Body of pancreas (tissue), 4 donors: ENCODE data around the gene COL13A1. TPM values are rescaled to one million over a fixed set of nuclear protein-coding genes. Genes with fewer than 3 reads are reported as not detected.
A peak's percentile ranks its signal among the peaks of the same experiment; 100 is the strongest.

ENCODE experiments used
- ATAC-seq: fragments of 150-250 bp; one replicate; pipeline ENCODE4 v1.9.1; 2016
- DNase-seq, 4 donors: peaks; one replicate each; pipeline ENCODE4 v3.0.0-alpha.2; 2019
- H3K27ac ChIP-seq, 4 donors: fragments of 200-600 bp; sonication (generic); 1 replicate in 3 of 4; 2 replicates in 1 of 4; pipeline versions ENCODE4 v1.5.1 to v1.6.1; 2016 to 2019; ENCODE audit warnings: mild to moderate bottlenecking in 1 of 4, mixed read lengths in 1 of 4, moderate library complexity in 1 of 4
- H3K27me3 ChIP-seq, 2 donors: fragments of 200-600 bp; sonication (generic); one replicate each; pipeline ENCODE4 v1.6.0; 2016; ENCODE audit warnings: mild to moderate bottlenecking in 1 of 2
- H3K36me3 ChIP-seq, 2 donors: fragments of 200-600 bp; sonication (generic); replicated peaks in 1 of 2; 2 replicates each; pipeline ENCODE4 v1.5.1; 2016; ENCODE audit warnings: low read depth in 2 of 2; ENCODE audit not compliant: insufficient read depth in 1 of 2
- H3K4me1 ChIP-seq: fragments of 200-600 bp; sonication (generic); one replicate; pipeline ENCODE4 v1.6.0; 2016
- H3K4me3 ChIP-seq, 2 donors: fragments of 200-600 bp; sonication (generic); 1 replicate in 1 of 2; 2 replicates in 1 of 2; pipeline ENCODE4 v1.5.1; 2016 to 2019
- H3K9me3 ChIP-seq, 3 donors: fragments of 200-600 bp; sonication (generic); 1 replicate in 2 of 3; 2 replicates in 1 of 3; pipeline ENCODE4 v1.5.1; 2016
- CTCF ChIP-seq, 7 experiments: fragments of 450-650 bp in 4 of 7; fragments of 200-600 bp in 3 of 7; sonication (generic) in 3 of 7; IDR thresholded peaks; one replicate each; pipeline ENCODE4 v1.5.1; 2016 to 2019; ENCODE audit warnings: antibody characterized with exemption in 7 of 7
- POLR2A ChIP-seq, 3 donors: fragments of 450-650 bp; IDR thresholded peaks; one replicate each; pipeline ENCODE4 v1.6.1; 2016; ENCODE audit warnings: antibody characterized with exemption in 3 of 3, mild to moderate bottlenecking in 2 of 3
- WGBS, 2 donors: methylation state at CpG; one replicate each; pipeline ENCODE4 v1.1.5; 2017; 5-methylcytosine and 5-hydroxymethylcytosine counted together
- intact Hi-C: fragments of 100-400 bp; cut with DNase I; formaldehyde crosslinking; loops from one replicate; pipeline ENCODE4 v1.15.1; 2023
- total RNA-seq, 2 donors: library from RNA; depleted of rRNA; stranded (reverse); fragments of >200 nt; gene quantifications; one replicate each; pipeline ENCODE4 v1.1.0, GENCODE V29; 2016

The COL13A1 gene
- total RNA-seq, 2 donors from 2014 or later: 2.3 TPM; not detected in 1

GRCh38 chr10:69892406-69892805 is 90.7 kb downstream of the COL13A1 start:
- H3K9me3 ChIP-seq: no peaks in the 10 kb centered on the region
- no peak overlapping the region for H3K27ac ChIP-seq
- DNase-seq (no peak), ATAC-seq (no peak)
- 76 to 85% methylated on average over 7 of the region's 7 CpGs for WGBS, 2 donors
- H3K4me1 ChIP-seq: no peaks in the 10 kb centered on the region
- H3K27me3 ChIP-seq: no peaks in the 10 kb centered on the region
- TF ChIP-seq CTCF (IDR thresholded peaks at IDR 0.05): no peak
- TF ChIP-seq POLR2A (IDR thresholded peaks at IDR 0.05): no peak
- intact Hi-C loops: no loop called here
- H3K36me3 ChIP-seq: no peaks in the 10 kb centered on the region
- no peak overlapping the region for H3K4me3 ChIP-seq

DNA sequence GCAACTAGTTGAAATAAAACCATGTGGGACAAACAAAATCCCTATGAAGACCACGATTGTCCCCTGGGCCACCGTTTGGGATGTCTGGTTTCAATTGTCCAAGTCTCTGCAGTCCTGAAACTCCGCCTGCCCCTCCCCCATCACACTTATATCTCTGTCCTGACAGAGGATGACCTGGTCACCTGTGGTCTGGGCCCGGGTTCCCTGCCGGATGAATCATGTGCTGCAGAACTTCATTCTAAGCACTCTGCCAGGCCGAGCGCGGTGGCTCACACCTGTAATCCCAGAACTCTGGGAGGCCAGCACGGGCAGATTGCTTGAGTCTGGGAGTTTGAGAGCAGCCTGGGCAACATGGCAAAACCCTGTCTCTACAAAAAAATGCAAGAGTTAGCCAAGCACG is 91.1 kb downstream of the COL13A1 start:
- TF ChIP-seq POLR2A (IDR thresholded peaks at IDR 0.05) (no peak), CTCF (IDR thresholded peaks at IDR 0.05) (no peak)
- Histone ChIP-seq H3K27ac (no peak overlapping the region), H3K4me1 (no peaks in the 10 kb centered on the region), H3K27me3 (no peaks in the 10 kb centered on the region), H3K9me3 (no peaks in the 10 kb centered on the region), H3K36me3 (no peaks in the 10 kb centered on the region), H3K4me3 (no peak overlapping the region)
- DNase-seq: no peak
- intact Hi-C loops: no loop called here
- 78 to 86% methylated on average over 9 to 10 of the region's 10 CpGs for WGBS, 2 donors
- ATAC-seq: no peak

GRCh38 chr10:69893271-69893900 is 91.7 kb downstream of the COL13A1 start:
- 61 to 62% methylated on average over 4 to 6 of the region's 6 CpGs for WGBS, 2 donors
- no peak for ATAC-seq

GRCh38 chr10:69894156-69894555 is 92.5 kb downstream of the COL13A1 start:
- WGBS, 2 donors: 67 to 92% methylated on average over 1 of the region's 1 CpG
- ATAC-seq (no peak), DNase-seq (no peak)
- intact Hi-C loops: no loop called here
- Histone ChIP-seq H3K4me1 (no peaks in the 10 kb centered on the region), H3K27me3 (no peaks in the 10 kb centered on the region), H3K27ac (no peak overlapping the region), H3K4me3 (no peak overlapping the region), H3K36me3 (no peaks in the 10 kb centered on the region), H3K9me3 (no peaks in the 10 kb centered on the region)
- TF ChIP-seq POLR2A (IDR thresholded peaks at IDR 0.05) (no peak), CTCF (IDR thresholded peaks at IDR 0.05) (no peak)

More at GRCh38 chr10:69893271-69893900, 91.7 kb downstream of the COL13A1 start:
- Histone ChIP-seq H3K4me1 (no peaks in the 10 kb centered on the region), H3K4me3 (no peak overlapping the region), H3K36me3 (no peaks in the 10 kb centered on the region), H3K9me3 (no peaks in the 10 kb centered on the region), H3K27me3 (no peaks in the 10 kb centered on the region), H3K27ac (no peak overlapping the region)
- intact Hi-C loops: no loop called here
- no peak for TF ChIP-seq CTCF (IDR thresholded peaks at IDR 0.05)
- no peak for TF ChIP-seq POLR2A (IDR thresholded peaks at IDR 0.05)
- DNase-seq: peak in 1 of 4 donors; percentile 27

- no peaks in the 10 kb centered on the region for H3K4me1 ChIP-seq
- H3K27me3 ChIP-seq: no peaks in the 10 kb centered on the region
- no peaks in the 10 kb centered on the region for H3K9me3 ChIP-seq
- H3K36me3 ChIP-seq: no peaks in the 10 kb centered on the region
- no peak overlapping the region for H3K4me3 ChIP-seq
- DNase-seq (peak in 1 of 4 donors; percentile 25), ATAC-seq (no peak)
- TF ChIP-seq CTCF (IDR thresholded peaks at IDR 0.05) (no peak), POLR2A (IDR thresholded peaks at IDR 0.05) (no peak)
- intact Hi-C loops: no loop called here
- no peak overlapping the region for H3K27ac ChIP-seq
- WGBS, 2 donors: 75 to 84% methylated on average over 13 of the region's 13 CpGs
Observed at GRCh38 chr10:69895759-69896158, 94.1 kb downstream of the COL13A1 start.
